H1 (cell line): ENCODE results near the gene DSE. TPM values are rescaled to one million over a fixed set of nuclear protein-coding genes. Genes with fewer than 3 reads are reported as not detected.

Experiments used
- BRCA1 ChIP-seq: IDR thresholded peaks from 2 replicates; pipeline ENCODE4 v1.6.1; 2012; ENCODE audit warnings: low read depth, low read length, improper control_type of control experiment
- CHD2 ChIP-seq: IDR thresholded peaks from 2 replicates; pipeline ENCODE4 v1.6.1; 2012; ENCODE audit warnings: low read length, improper control_type of control experiment
- CHD7 ChIP-seq: fragments of 300-600 bp; sonication (generic); IDR thresholded peaks from 2 replicates; pipeline ENCODE4 v1.7.1; 2012; ENCODE audit warnings: low read length, moderate library complexity, mild to moderate bottlenecking, inconsistent platforms; ENCODE audit not compliant: insufficient replicate concordance
- HDAC6 ChIP-seq: IDR thresholded peaks from one replicate; pipeline ENCODE4 v1.7.1; 2012; ENCODE audit warnings: low read depth, mild to moderate bottlenecking, inconsistent platforms, low read length, moderate library complexity
- JUND ChIP-seq: IDR thresholded peaks from 2 replicates; pipeline ENCODE4 v1.6.1; 2011; ENCODE audit warnings: mild to moderate bottlenecking, improper control_type of control experiment, low read length
- KDM5A ChIP-seq: fragments of 200-600 bp; IDR thresholded peaks from 2 replicates; pipeline ENCODE4 v1.7.1; 2012; ENCODE audit warnings: mild to moderate bottlenecking, low read length, inconsistent platforms, mixed read lengths
- NRF1 ChIP-seq: IDR thresholded peaks from 2 replicates; pipeline ENCODE4 v1.6.1; 2011; ENCODE audit warnings: mild to moderate bottlenecking, low read depth, low read length, improper control_type of control experiment
- SIRT6 ChIP-seq: IDR thresholded peaks from one replicate; pipeline ENCODE4 v1.7.1; 2012; ENCODE audit warnings: low read length, inconsistent platforms
- SP4 ChIP-seq: IDR thresholded peaks from 2 replicates; pipeline ENCODE4 v1.6.1; 2012; ENCODE audit warnings: low read length, inconsistent platforms
- SRF ChIP-seq: IDR thresholded peaks from 2 replicates; pipeline ENCODE4 v1.6.1; 2011; ENCODE audit warnings: mild to moderate bottlenecking, low read depth, low read length, moderate library complexity
- TEAD4 ChIP-seq: IDR thresholded peaks from 2 replicates; pipeline ENCODE4 v1.6.1; 2012; ENCODE audit warnings: low read depth, low read length, inconsistent platforms, mixed read lengths
- USF2 ChIP-seq: IDR thresholded peaks from 2 replicates; pipeline ENCODE4 v1.6.1; 2011; ENCODE audit warnings: low read length, improper control_type of control experiment
- polyA plus RNA-seq, 7 experiments: library from polyadenylated mRNA; depleted of rRNA in 3 of 7; stranded (reverse) in 5 of 7; unstranded in 2 of 7; fragments of >200 nt in 5 of 7; fragments of 200-250 nt in 2 of 7; gene quantifications; 1 replicate in 5 of 7; 2 replicates in 1 of 7; 4 replicates in 1 of 7; pipeline versions ENCODE4 v1.2.1 to v1.2.3, GENCODE V29; 2011 to 2013; ENCODE audit warnings: missing spikeins in 2 of 7, mixed read lengths in 2 of 7
- total RNA-seq: library from RNA; stranded (reverse); fragmentation: NEBNext Ultra II Directional; extraction: Animal tissue kit (Norgen Biotek cat#: 25700); gene quantifications from 2 replicates; pipeline ENCODE4 v1.2.1, GENCODE V29; 2021

The DSE gene
- total and polyA plus RNA-seq, 2 of the 8 experiments (the other 6 are each of a cell fraction or from before 2014, with no cell fraction given), result 32.5 to 94.4 TPM

GRCh38 chr6:116370760-116371119, at the start of gene DSE (continued):
- no peak for TF ChIP-seq CHD7
- no peak for TF ChIP-seq TEAD4
- TF ChIP-seq NRF1, result no peak
- TF ChIP-seq USF2, result no peak
- TF ChIP-seq JUND, result no peak
- TF ChIP-seq HDAC6, result no peak
- TF ChIP-seq BRCA1, result no peak
- TF ChIP-seq CHD2, result no peak
- TF ChIP-seq KDM5A, result no peak
- no peak for TF ChIP-seq SRF
- TF ChIP-seq SP4, result no peak
- no peak for TF ChIP-seq SIRT6
